ENCODE results near the gene CHST11. TPM values are rescaled to one million over a fixed set of nuclear protein-coding genes. Genes with fewer than 3 reads are reported as not detected.

CHST11 gene
- total and polyA plus RNA-seq, 7 donors = 0.60 to 22.8 (median 10.0) TPM

DNA sequence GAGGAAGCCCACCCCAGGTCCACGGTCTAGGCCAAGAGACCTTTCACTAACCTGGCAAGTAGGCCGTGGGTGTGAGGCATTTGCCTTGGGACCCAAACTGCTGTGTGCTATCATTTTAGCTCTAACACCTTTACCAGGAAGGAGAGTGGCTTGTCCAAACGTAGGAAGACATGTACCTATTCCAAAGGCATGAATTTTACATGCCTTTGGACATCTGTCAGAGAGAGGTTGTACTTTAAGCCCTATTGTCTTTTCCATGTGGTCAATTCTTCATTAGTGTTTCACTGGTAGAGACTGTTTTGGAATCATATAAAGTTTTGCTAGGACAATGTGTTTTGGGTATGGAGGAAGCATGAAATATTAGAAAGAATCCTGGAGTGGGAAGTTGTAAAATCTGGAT, 352.5 kb downstream of the CHST11 start:
- Histone ChIP-seq H3K36me3 (no peaks in the 10 kb centered on the region), H3K27me3 (no peaks in the 10 kb centered on the region), H3K4me1 (no peaks in the 10 kb centered on the region), H3K4me3 (no peak overlapping the region), H3K9me3 (no peaks in the 10 kb centered on the region), H3K27ac (no peak overlapping the region)
- no peak for TF ChIP-seq POLR2A (IDR thresholded peaks at IDR 0.05)
- TF ChIP-seq POLR2AphosphoS5 (IDR thresholded peaks at IDR 0.05) = no peak
- no peak for TF ChIP-seq EP300 (IDR thresholded peaks at IDR 0.05)
- TF ChIP-seq, protein P1, sequence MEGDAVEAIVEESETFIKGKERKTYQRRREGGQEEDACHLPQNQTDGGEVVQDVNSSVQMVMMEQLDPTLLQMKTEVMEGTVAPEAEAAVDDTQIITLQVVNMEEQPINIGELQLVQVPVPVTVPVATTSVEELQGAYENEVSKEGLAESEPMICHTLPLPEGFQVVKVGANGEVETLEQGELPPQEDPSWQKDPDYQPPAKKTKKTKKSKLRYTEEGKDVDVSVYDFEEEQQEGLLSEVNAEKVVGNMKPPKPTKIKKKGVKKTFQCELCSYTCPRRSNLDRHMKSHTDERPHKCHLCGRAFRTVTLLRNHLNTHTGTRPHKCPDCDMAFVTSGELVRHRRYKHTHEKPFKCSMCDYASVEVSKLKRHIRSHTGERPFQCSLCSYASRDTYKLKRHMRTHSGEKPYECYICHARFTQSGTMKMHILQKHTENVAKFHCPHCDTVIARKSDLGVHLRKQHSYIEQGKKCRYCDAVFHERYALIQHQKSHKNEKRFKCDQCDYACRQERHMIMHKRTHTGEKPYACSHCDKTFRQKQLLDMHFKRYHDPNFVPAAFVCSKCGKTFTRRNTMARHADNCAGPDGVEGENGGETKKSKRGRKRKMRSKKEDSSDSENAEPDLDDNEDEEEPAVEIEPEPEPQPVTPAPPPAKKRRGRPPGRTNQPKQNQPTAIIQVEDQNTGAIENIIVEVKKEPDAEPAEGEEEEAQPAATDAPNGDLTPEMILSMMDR (IDR thresholded peaks at IDR 0.05) = no peak
- intact Hi-C loops (cut with DNase I) = no loop called here
- DNase-seq = no peak
- 92 to 93% methylated on average over 3 of the region's 3 CpGs for WGBS, 2 donors

DNA sequence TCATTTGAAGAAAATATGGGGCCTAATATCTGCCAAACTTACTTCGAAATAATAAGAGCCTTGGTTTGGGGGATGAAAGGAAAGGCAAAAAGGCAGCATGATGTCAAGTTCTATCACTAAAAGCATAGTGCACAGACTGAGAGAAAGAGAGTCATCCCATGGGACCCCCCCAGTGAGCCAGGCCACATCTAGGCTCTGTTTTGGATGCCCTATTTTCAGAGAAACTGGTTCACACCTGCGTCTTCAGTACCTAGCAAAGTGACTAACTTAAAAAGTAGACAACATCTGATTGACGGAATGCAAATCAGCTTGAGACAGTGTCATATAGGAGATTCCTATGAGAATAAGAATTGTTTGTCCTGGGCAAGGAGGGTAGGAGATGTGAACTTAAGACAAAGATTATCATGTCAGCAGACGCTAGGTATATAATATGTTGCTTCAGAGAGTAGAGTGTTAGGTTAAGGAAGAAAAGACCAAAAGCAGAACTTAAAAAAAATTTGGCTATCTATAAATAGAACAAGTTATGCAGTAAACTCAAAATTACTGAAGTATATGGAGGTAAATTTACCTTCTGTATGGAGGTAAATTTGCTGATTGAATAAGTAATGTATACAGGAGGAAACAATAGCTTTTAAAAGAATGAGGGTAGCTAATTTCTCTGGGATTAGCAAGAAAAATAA, 353.1 kb downstream of the CHST11 start:
- Histone ChIP-seq H3K4me1 (no peaks in the 10 kb centered on the region), H3K36me3 (no peaks in the 10 kb centered on the region), H3K27ac (no peak overlapping the region), H3K9me3 (no peaks in the 10 kb centered on the region), H3K27me3 (no peaks in the 10 kb centered on the region), H3K4me3 (no peak overlapping the region)
- DNase-seq = no peak
- intact Hi-C loops (cut with DNase I) = no loop called here
- no peak for TF ChIP-seq POLR2AphosphoS5 (IDR thresholded peaks at IDR 0.05)
- no peak for TF ChIP-seq POLR2A (IDR thresholded peaks at IDR 0.05)
- TF ChIP-seq, protein P1 (IDR thresholded peaks at IDR 0.05) = no peak
- TF ChIP-seq EP300 (IDR thresholded peaks at IDR 0.05) = no peak
- 66 to 92% methylated on average over 4 of the region's 4 CpGs for WGBS, 2 donors

Small RNA genes lying within 50 kb of the gene (small RNA-seq; reads per million reads assigned to genes)
- gene MIR3922 = 0 to 0.36 (median 0) reads per million in 3 donors

Other genes starting within 250 kb of the CHST11 start
- gene TXNRD1, start 241.2 kb upstream of the CHST11 start, total RNA-seq = 100 to 1,000 TPM; 121 to 188 (median 143) TPM
- 10 to 100 TPM; 55.9 to 89.2 (median 64.0) TPM for gene TXNRD1, start 241.2 kb upstream of the CHST11 start, polyA plus RNA-seq
- 10 to 100 TPM in 2 of 4 donors, 1 to 10 TPM in 2; 4.6 to 21.9 (median 13.5) TPM for gene EID3, start 153.2 kb upstream of the CHST11 start, total RNA-seq
- gene EID3, start 153.2 kb upstream of the CHST11 start, polyA plus RNA-seq = 1 to 10 TPM in 2 of 3 donors, under 1 TPM in 1; 0.46 to 2.5 (median 1.2) TPM

Measured in sigmoid colon (tissue), 7 donors.